ENCODE results near the gene OR1D2.
"Not testable (repeated sequence)": the region's sequence is repeated elsewhere in the genome, so short reads cannot be mapped to it uniquely, and the experiment has no call there.

The OR1D2 gene

GRCh38 chr17:3104322-3104721, at the start of gene OR1D2:
Gene OR1D2, minus strand, starts transcription at chr17:3104422. Its CDS starts 11,426 bp downstream, at chr17:3092996.
- no peak for DNase-seq

- DNase-seq = not testable (repeated sequence)
These were observed 33.3 kb upstream of the OR1D2 start for GRCh38 chr17:3137494-3137893.

- no peak for DNase-seq
These were observed 23.2 kb upstream of the OR1D2 start, which contains the start of gene OR1G1 for GRCh38 chr17:3127451-3127850. Gene OR1G1, minus strand, starts transcription at chr17:3127551. Its CDS starts 0 bp downstream, at chr17:3127551.

- DNase-seq = not testable (repeated sequence)
These were observed 30.4 kb downstream of the OR1D2 start for GRCh38 chr17:3073850-3074249.

GRCh38 chr17:3065192-3065591, 39.0 kb downstream of the OR1D2 start:
- DNase-seq = not testable (repeated sequence)

- not testable (repeated sequence) for DNase-seq
These were observed 40.7 kb downstream of the OR1D2 start, which contains the start of gene OR1D5 for GRCh38 chr17:3063507-3063906. Gene OR1D5, minus strand, starts transcription at chr17:3063607. Its CDS starts 0 bp downstream, at chr17:3063607.

GRCh38 chr17:3062824-3063377, 41.3 kb downstream of the OR1D2 start:
- DNase-seq = not testable (repeated sequence)

GRCh38 chr17:3054868-3055267, 49.4 kb downstream of the OR1D2 start:
- not testable (repeated sequence) for DNase-seq

- no peak for DNase-seq
These were observed 54.4 kb downstream of the OR1D2 start for GRCh38 chr17:3049705-3050295.

GRCh38 chr17:3048727-3049471, 55.3 kb downstream of the OR1D2 start:
- peak; percentile 88 for DNase-seq

- no peak for DNase-seq
These were observed 57.5 kb downstream of the OR1D2 start for GRCh38 chr17:3046753-3047152.

- no peak for DNase-seq
These were observed 60.4 kb downstream of the OR1D2 start for GRCh38 chr17:3043737-3044365.

- no peak for DNase-seq
These were observed 63.3 kb downstream of the OR1D2 start for GRCh38 chr17:3040882-3041281.

GRCh38 chr17:3039736-3040135, 64.5 kb downstream of the OR1D2 start:
- DNase-seq = no peak

- DNase-seq = no peak
These were observed 65.3 kb downstream of the OR1D2 start for GRCh38 chr17:3038941-3039340.
